ENCODE measurements around the gene RAF1.
"Not testable (repeated sequence)": the region's sequence is repeated elsewhere in the genome, so short reads cannot be mapped to it uniquely, and the experiment has no call there.

The RAF1 gene

DNA sequence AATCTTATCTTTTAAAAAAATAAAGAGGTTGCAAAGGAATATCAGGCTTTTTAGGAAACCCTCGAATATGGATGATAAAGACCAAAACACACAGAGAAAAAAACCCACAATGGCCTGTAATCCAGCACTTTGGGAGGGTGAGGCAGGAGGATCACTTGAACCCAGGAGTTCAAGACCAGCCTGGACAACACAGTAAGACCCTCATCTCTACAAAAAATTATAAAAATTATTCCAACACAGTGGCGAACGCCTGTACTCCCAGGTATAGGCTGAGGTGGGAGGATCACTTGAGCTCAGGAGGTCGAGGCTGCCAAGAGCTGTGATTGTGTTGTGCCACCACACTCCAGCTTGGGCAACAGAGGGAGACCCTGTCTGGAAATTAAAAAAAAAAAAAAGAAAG, 30.8 kb downstream of the RAF1 start:
- DNase-seq, result no peak

DNA sequence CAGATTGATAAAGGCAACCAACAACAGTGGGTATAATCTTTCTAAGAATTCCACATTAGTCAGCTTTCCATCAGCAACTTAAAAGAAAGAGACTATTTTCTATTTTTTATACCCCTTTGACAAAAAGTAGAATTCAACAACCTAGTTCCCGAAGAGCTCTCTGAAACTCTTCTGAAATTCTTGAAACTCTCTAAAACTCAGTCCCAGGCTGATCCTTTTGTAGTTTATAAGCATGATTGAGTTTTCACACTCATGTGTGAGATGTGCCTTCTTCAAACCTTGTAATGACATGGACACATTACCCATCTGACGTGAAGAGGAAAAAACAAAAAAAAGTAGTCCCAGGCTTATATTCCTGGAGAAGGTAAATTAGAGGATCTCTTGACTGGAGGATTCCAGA, 31.4 kb downstream of the RAF1 start:
- DNase-seq, result no peak

DNA sequence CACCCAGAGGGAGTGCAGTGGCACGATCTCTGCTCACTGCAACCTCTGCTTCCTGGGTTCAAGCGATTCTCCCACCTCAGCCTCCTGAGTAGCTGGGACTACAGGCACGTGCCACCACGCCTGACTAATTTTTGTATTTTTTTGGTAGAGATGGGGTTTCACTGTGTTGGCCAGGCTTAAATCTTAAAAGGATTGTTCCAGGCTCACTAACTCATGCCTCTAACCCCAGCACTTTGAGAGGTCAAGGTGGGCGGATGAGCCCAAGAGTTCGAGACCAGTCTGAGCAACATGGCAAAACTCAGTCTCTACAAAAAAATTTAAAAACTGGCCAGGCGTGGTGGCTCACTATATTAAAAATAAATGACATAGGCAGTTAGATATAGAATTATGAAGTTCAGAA, 33.1 kb downstream of the RAF1 start:
- not testable (repeated sequence) for DNase-seq

DNA sequence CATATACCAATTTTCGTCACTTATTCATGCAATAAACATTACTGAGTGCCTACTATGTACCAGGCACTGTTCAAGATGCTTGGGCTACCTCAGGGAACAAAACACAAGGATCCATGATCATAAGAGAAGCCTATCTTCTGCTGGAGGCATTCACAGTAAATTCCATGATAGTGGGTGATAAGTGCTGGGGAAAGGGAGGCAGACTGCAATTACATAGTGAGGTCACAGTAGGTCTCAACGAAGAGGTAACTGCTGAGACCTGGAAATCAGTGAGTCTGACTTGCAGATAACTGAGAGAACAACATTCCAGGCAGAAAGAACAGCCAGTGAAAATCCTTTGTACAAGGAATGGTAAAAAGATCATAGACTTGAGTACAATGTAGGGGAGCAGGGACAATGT, 33.6 kb downstream of the RAF1 start:
- no peak for DNase-seq

DNA sequence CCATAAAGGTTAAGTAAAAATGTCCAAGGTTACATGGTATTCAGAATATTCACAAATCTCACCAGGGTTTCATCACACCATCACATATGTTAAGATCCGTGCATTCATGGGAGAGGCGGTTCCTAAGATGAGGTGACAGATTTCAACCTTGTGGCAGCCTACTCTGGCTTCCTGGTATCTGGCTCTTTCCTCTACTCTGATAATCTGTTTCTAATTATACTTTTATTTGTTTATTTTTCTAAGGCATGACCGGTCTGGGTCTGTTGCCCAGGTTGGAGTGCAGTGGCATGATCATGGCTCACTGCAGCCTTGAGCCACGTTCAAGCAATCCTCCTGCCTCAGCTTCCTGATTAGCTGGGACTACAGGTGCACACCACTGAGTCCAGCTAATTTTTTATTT, 34.4 kb downstream of the RAF1 start:
- DNase-seq, result no peak

DNA sequence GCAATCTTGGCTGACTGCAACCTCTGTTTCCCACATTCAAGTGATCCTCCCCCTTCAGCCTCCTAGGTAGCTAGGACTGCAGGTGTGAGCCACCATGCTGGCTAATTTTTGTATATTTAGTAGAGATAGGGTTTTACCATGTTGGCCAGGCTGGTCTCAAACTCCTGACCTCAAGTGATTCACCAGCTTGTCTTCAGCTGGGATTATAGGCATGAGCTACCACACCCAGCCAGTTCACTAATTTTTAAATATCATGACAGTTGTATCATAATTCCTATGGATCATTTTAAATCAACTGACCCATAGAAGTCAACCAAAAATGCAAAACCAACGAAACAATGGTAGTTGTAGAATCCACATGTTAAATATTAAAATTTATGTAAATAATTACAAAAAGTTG, 35.1 kb downstream of the RAF1 start:
- no peak for DNase-seq

DNA sequence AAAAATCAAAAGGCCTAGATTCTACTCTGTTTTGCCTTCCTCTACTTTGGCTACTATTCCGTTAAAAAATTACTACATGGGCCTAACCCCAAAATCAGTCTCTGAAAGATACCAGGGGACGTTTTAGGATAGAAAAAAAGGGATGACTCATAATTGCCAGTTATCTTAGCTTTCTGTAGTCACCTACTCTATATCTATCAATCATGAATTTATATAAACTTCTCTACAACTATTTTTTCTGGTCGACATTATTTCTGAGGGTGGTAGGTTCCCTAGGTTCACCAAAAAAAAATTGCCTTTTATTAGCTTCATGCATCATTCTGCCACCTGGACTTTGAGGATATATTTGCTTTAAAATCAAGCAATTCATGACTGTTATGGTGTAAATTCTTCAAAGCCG, 36.5 kb downstream of the RAF1 start:
- no peak for DNase-seq

DNA sequence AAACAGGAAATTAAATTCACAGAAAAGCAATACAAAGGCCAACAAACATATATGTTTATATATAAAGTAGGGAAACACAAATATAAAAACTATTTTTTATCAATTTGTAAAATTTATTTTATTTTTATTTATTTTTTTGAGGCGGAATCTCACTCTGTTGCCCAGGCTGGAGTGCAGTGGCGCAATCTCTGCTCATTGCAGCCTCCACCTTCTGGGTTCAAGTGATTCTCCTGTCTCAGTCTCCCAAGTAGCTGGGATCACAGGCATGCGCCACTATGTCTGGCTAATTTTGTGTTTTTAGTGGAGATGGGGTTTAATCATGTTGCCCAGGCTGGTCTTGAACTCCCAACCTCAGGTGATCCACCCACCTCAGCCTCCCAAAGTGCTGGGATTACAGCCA, 39.0 kb downstream of the RAF1 start:
- DNase-seq, result not testable (repeated sequence)

DNA sequence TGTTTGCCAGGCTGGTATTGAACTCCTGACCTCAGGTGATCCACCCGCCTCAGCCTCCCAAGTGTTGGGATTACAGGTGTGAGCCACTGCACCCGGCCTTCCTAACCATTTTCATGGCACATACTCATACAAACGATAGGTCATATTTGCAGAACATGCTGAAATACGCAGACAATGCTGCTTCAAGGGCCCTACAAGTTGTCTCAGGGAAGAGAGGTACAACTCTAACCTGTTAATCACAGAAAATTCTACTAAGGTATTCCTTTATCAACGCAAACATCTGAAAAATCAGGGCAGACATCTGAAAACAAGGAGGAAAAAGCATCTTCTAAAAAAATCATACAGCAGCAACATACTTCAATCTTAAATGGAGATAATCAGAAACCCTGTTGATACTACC, 39.9 kb downstream of the RAF1 start:
- no peak for DNase-seq

DNA sequence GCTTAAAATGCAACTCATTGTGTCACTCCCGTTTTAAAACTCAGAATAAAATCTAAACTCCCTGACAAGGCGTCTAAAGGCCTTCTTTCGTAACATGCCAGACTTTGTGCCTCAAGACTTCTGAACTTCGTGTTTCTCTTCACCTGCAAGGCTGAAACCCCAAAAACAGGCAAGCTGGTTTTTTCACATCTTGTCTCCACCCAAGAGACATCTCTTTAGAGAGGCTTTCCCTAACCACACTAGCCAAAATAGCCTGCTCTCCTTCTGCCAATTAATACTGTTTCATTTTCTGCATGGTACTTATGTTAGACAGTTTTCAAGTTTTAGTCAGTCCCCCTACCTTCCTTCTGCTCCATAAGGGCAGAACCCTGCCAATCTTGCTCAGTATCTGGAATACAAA, 41.6 kb downstream of the RAF1 start:
- no peak for DNase-seq

DNA sequence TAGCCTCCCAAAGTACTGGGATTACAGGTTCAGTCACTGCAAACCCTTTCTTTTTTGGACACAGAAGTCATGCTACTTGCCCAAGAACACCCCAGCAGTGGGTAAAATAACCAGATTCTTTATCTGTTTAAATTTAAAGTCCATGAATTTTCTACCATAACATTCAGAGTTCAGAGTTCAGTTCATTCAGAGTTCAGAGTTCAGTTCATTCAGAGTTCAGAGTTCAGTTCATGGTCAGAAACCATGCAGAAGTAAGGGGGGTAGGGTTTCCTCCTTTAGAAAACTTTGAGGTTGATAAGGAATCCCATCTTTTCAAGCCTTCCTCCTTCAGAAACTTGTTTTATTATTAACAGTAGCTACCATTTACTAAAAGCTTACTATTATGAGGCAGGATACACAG, 43.2 kb downstream of the RAF1 start:
- no peak for DNase-seq

DNA sequence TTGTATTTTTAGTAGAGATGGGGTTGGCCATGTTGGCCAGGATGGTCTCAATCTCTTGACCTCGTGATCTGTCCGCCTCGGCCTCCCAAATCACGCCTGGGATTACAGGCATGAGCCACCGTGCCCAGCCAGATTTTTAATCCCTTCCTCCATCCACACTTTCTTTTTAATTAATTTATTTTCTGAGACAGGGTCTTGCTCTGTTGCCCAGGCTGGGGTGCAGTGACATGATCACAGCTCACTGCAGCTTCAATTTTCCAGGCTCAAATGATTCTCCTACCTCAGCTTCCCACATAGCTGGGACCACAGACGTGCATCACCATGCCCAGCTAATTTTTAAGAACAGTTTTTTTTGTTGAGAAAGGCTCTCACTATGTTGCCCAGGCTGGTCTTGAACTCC, 43.6 kb downstream of the RAF1 start:
- DNase-seq, result no peak

DNA sequence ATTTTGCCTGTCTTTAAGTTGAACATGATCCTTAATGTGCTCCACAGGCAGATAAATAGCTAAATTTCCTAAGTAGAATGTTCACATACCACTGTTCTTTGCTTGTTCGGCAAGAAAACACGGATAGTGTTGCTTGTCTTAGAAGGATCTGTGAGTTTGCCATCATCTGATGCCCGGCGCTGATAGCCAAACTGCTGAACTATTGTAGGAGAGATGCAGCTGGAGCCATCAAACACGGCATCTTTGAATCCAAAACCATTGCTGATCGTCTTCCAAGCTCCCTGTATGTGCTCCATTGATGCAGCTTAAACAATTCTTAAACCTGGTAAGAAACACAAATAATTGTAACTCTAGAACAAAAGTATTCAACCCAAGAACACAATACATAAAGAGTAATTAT, 45.5 kb downstream of the RAF1 start:
- DNase-seq, result no peak

DNA sequence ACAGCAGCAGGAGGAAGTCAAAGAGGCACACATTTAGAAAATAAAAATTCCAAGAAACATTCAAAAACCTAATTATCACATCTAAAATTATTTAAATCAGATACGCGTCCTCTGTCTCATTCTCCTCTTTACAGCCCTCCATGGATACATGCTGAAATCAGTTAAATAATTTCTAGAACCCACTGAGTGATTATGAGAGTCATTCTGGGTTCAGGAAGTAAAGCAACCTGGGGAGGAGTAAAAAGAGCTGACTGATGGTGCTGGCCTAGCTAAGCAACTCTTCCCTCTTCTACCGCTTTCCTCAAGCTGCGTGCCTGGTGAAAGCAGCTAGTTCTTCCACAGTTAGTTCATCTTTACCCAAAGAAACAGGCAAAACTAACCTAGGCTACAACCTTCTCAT, 48.7 kb downstream of the RAF1 start:
- DNase-seq, result no peak

DNA sequence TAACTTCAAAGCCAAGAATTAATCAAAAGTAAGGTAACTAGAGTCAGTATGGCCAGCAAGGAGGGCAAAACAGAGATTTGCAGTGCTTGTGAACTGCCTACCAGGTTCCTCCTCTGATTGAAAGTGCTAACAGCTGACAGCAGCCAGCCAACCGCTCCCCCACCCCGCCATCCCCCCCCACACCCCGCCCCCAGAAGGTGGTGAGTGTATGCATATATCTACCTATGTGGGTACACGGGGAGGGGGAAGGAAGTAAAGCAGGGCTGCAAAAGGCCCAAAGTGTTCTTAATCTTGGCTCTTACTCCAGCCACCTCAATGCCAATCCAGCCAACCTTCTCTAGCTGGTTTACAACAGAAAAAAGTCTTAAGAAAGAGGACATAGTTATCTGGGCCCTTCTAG, 50.7 kb downstream of the RAF1 start:
- no peak for DNase-seq

DNA sequence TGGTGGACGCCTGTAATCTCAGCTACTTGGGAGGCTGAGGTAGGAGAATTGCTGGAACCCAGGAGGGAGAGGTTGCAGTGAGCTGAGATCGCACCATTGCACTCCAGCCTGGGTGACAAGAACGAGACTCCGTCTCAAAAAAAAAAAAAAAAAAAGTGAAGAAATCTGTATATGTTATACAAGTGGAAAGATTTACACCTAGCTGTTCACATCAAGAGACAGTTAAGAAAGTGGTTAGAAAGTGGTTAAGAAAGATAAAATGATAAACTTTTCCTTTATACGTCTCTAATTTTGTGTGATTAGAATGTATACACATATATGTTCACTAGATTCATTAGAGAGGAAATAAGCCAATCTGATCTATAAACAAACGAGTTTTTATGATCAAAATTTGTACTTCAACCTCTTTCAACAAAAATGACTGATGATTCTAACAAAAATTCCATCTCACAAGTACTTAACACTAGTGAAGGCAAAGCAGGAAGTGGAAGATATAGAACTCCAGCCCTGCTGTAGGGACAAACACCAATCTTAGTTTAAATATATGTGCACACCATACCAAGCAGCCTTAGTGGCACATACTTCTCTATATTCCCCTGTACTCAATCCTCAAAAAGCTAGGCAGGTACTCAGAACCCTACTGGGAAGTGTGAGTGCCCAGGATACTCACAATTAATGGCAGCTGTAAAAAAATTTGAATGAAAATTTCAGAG, 51.2 kb downstream of the RAF1 start:
- DNase-seq, result no peak

DNA sequence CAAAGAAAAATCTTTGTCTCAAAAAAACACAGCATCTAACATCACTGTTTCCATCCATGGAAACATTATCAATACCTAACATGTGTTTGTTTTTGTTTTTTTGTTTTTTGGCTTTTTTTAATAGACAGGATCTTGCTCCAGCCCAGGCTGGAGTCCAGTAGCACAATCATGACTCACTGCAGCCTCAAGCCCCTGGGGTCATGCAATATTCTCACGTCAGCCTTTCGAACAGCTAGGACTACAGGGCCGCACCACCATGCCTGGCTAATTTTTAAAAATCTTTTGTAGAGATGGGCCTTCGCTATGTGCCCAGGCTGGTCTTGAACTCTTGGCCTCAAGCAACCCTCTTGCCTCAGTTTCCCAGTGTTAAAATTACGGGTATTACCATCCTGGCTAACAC, 52.8 kb downstream of the RAF1 start:
- no peak for DNase-seq

DNA sequence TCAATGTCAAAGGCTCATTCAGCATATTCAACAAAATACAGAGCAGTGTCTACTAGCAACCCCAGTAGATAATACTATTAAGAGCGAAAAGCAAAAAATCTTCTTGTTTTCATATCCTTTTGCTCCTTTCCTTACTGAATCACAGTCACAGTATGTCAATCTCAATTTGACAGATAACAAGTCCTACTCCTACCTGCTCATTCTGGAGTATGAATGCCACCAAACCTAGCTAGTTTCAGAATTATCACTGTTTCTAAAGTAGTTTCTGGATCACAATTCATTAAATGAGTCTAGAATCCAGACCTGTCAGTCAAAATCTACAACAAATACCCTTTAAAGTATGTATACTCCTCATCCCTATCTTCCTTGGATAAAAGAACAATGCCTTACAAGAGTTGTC, 55.5 kb downstream of the RAF1 start:
- DNase-seq, result no peak

DNA sequence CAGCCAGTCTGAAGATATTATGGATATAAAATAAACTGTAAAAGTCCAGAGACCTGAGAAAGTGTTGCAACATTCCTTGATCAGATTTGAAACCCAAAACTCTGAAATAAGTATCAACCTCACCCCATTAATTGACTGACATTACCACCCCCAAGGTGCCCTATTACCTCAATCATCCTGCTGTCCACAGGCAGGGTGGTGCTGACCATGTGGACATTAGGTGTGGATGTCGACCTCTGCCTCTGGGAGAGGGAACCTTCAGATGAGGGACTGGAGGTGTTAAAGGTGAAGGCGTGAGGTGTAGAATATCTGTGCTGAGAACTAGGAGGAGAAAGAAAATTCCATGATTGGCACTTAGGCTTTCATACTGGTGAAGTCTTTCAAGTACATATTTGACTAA, 59.9 kb downstream of the RAF1 start:
- no peak for DNase-seq

DNA sequence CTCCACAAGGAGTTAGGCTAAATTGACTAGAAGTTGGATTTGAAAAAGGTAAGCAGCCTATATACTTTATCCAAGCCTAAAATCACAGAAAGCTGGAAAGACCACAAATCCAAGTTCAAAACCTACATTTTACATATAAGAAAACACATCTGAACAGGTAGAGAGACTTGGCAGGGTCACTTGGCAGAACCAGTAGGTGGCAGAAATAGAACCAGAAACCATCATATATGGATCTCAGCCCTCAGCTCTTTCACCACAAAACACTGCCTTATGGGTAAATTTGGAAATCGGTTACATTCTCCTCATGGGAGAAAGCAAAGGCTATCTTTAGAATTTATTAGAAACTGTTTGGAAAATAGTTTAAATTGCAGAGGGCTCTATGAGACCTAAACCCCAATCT, 62.8 kb downstream of the RAF1 start:
- no peak for DNase-seq

DNA sequence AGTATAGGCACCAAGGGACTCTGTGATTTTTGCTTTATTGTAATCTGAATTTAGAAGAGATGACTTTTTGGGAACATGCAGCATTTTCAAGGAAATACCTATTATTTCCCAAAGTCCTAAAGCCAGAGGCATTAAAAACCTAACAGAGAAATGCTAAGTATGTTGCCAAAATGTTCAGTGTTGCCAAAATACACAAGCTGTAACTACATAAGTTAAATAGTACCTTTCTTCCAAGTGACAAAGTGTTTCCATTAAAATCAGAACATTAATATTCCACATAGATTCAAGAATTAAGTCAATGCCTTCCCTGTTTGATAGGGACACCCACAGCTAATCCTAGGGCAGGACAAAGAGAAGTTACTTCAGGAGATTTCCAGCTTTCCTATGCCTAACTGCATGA, 65.0 kb downstream of the RAF1 start:
- DNase-seq, result no peak

DNA sequence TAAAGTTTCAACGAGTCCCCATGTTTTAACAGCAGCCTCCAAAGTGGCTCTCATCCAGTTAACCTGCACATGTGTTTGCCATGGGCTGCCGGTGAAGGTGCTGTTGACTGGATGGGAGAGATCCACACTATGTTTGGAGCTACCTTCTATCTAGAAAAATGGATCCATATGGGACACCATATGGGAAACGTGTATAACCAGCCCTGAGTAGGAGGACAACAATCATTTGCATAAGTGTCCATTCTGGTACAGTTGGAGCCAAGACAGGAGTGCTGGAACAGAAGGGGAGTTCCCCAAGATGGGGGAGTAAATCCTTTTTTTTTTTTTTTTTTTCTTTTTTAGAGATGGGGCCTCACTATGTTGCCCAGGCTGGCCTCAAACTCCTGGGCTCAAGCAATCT, 70.4 kb downstream of the RAF1 start:
- DNase-seq, result no peak

DNA sequence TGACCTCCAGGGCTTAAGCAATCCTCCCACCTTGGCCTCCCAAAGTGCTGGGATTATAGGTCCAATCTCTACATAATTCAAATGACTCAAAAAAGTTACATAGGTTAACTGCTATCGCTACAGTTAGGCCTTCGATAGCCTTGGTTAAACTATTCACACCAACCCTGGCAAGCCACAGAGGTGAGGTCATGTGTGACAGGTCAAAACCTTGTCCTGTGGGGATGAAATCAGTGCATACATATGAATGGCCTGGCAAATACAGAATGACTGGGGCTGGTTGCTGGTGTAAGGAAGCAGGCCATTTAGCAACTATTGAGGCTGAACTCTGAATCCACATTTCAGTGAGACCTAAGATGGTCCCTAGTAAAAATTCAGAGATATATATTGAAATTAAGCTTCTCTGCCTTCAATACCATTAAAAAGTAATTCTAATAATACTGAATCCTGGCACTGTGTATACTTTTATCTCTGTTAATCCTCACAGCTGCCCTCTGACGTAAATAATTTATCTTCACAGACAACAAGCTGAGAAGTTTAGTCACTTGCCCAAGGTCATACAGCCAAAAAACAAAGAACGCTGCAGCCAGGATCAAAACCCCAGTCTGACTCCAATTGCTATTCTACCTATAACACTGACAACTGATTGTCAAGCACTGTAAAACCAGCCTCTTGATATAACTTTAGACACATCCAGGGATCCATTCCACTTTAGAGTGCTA, 71.8 kb downstream of the RAF1 start:
- no peak for DNase-seq

DNA sequence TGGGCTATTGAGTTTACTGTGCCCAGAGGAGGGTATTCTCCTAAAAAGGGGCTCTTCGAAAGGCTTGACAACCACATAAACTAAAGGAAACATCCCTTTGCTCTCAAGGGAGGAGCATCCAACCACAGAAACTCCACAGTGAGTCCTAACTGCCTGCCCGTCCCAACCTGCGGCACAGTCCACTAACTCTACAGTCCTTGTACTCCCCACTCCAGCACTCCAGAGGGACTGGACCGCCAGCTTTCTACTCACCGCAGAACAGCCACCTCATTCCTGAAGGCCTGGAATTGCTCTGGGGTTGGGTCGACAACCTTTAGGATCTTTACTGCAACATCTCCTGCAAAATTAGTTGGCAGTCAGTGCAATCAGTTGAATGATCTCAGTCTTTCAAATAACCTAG, 72.5 kb downstream of the RAF1 start:
- no peak for DNase-seq

DNA sequence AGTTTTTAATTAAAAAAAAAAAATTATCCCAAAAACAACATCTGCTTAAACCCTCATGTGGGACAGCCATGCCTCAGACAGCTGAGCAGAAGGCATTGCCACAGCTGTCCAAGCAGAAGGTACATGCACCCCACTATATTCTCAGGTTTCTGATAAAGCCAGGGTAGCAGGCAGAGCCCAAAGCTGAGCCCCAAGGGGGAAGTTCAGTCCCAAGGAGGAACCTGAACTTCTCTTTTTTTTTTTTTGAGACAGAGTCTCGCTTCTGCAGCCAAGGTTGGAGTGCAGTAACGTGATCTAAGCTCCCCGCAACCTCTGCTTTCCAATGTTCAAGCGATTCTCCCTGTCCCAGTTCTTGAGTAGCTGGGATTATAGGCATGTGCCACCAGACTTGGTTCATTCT, 73.8 kb downstream of the RAF1 start:
- no peak for DNase-seq
